ENCODE measurements around the gene ADAMTS12. TPM values are rescaled to one million over a fixed set of nuclear protein-coding genes. Genes with fewer than 3 reads are reported as not detected.
"Not testable (repeated sequence)": the region's sequence is repeated elsewhere in the genome, so short reads cannot be mapped to it uniquely, and the experiment has no call there.

ADAMTS12 gene
- total RNA-seq, 1 donor from 2014 or later = 32.1 TPM

GRCh38 chr5:33925278-33925677 is 33.5 kb upstream of the ADAMTS12 start:
- Mint-ChIP-seq H3K4me3 (no peak overlapping the region), H3K27ac (no peak overlapping the region), H3K27me3 (no peaks in the 10 kb centered on the region), H3K9me3 (peaks cover 4% of the 10 kb centered on the region), H3K4me1 (ENCODE audit: unreplicated experiment) (peaks cover 18% of the 10 kb centered on the region), H3K36me3 (no peaks in the 10 kb centered on the region)
- TF ChIP-seq CTCF (conservative IDR thresholded peaks at IDR 0.05) = no peak
- DNase-seq (ENCODE audit: extremely low spot score, unreplicated experiment) = no peak

- no peak overlapping the region for H3K4me3 Mint-ChIP-seq
- no peaks in the 10 kb centered on the region for H3K27me3 Mint-ChIP-seq
- no peak overlapping the region for H3K27ac Mint-ChIP-seq
- DNase-seq (ENCODE audit: extremely low spot score, unreplicated experiment) = no peak
- peaks cover 13% of the 10 kb centered on the region for H3K9me3 Mint-ChIP-seq
- TF ChIP-seq CTCF (conservative IDR thresholded peaks at IDR 0.05) = no peak
- H3K36me3 Mint-ChIP-seq = no peaks in the 10 kb centered on the region
- H3K4me1 Mint-ChIP-seq (ENCODE audit: unreplicated experiment) = peaks cover 3% of the 10 kb centered on the region
Observed at GRCh38 chr5:33921002-33921401, 29.2 kb upstream of the ADAMTS12 start.

GRCh38 chr5:33914844-33915243 is 23.1 kb upstream of the ADAMTS12 start:
- H3K9me3 Mint-ChIP-seq = peaks cover 28% of the 10 kb centered on the region
- not testable (repeated sequence) for DNase-seq (ENCODE audit: extremely low spot score, unreplicated experiment); H3K27ac Mint-ChIP-seq; H3K27me3 Mint-ChIP-seq; H3K4me3 Mint-ChIP-seq; H3K4me1 Mint-ChIP-seq (ENCODE audit: unreplicated experiment); H3K36me3 Mint-ChIP-seq

- peaks cover 14% of the 10 kb centered on the region for H3K9me3 Mint-ChIP-seq
- DNase-seq (ENCODE audit: extremely low spot score, unreplicated experiment); H3K4me3 Mint-ChIP-seq; H3K4me1 Mint-ChIP-seq (ENCODE audit: unreplicated experiment); H3K27ac Mint-ChIP-seq; H3K27me3 Mint-ChIP-seq; H3K36me3 Mint-ChIP-seq: not testable (repeated sequence)
Observed at GRCh38 chr5:33906248-33906647, 14.5 kb upstream of the ADAMTS12 start.

- H3K27ac Mint-ChIP-seq = no peak overlapping the region
- no peak for DNase-seq (ENCODE audit: extremely low spot score, unreplicated experiment)
Observed at GRCh38 chr5:33905381-33905780, 13.6 kb upstream of the ADAMTS12 start.

GRCh38 chr5:33903118-33903517 is 11.3 kb upstream of the ADAMTS12 start:
- Mint-ChIP-seq H3K9me3 (peaks cover 14% of the 10 kb centered on the region), H3K4me1 (ENCODE audit: unreplicated experiment) (no peaks in the 10 kb centered on the region), H3K27me3 (no peaks in the 10 kb centered on the region), H3K36me3 (peaks cover 8% of the 10 kb centered on the region), H3K27ac (no peak overlapping the region), H3K4me3 (no peak overlapping the region)
- TF ChIP-seq CTCF (conservative IDR thresholded peaks at IDR 0.05) = no peak
- DNase-seq (ENCODE audit: extremely low spot score, unreplicated experiment) = no peak

More at GRCh38 chr5:33905381-33905780, 13.6 kb upstream of the ADAMTS12 start:
- H3K4me3 Mint-ChIP-seq = no peak overlapping the region
- peaks cover 4% of the 10 kb centered on the region for H3K4me1 Mint-ChIP-seq (ENCODE audit: unreplicated experiment)
- H3K9me3 Mint-ChIP-seq = peaks cover 14% of the 10 kb centered on the region
- peaks cover 8% of the 10 kb centered on the region for H3K36me3 Mint-ChIP-seq
- H3K27me3 Mint-ChIP-seq = no peaks in the 10 kb centered on the region
- no peak for TF ChIP-seq CTCF (conservative IDR thresholded peaks at IDR 0.05)

- no peak for DNase-seq (ENCODE audit: extremely low spot score, unreplicated experiment)
- H3K27me3 Mint-ChIP-seq = peaks cover 6% of the 10 kb centered on the region
- H3K9me3 Mint-ChIP-seq = peaks cover 9% of the 10 kb centered on the region
- no peaks in the 10 kb centered on the region for H3K4me1 Mint-ChIP-seq (ENCODE audit: unreplicated experiment)
- H3K4me3 Mint-ChIP-seq = no peak overlapping the region
- no peak for TF ChIP-seq CTCF (conservative IDR thresholded peaks at IDR 0.05)
- H3K27ac Mint-ChIP-seq = no peak overlapping the region
- peaks cover 8% of the 10 kb centered on the region for H3K36me3 Mint-ChIP-seq
Observed at GRCh38 chr5:33901156-33901555, 9.4 kb upstream of the ADAMTS12 start.

All from type B pancreatic cell (in vitro differentiated cells).